Stimulated activated CD4-positive, alpha-beta T cell treated with anti-CD3 and anti-CD28 coated beads, TNF-alpha, amount 100 ng/mL, for 24 hours (primary cell): Measurements from ENCODE around the gene PCSK5.
"Not testable (repeated sequence)": the region's sequence is repeated elsewhere in the genome, so short reads cannot be mapped to it uniquely, and the experiment has no call there.

ENCODE experiments used
- DNase-seq, 3 experiments: peaks; one replicate each; pipeline ENCODE4 v3.0.0-alpha.2; 2020; ENCODE audit warnings: low read depth in 3 of 3

The PCSK5 gene

DNA sequence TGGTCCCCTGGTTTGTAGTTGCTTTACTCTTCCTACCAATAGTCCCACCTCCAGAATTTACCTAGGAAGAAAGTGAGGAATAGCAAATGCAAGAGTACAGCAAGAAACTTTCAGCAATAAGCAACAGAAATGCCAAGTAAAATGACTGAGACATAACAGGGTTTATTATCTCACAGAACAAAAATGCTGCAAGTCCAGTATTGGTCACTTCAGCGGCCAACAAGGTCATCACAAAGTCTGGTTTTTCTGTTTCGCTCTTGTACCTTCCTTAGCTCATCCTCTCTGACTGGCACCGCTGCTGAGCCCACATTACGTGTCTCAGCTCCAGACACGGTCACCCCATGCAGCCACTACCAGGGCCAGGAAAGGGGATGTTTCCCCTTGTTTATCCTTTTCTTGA lies 421.1 kb downstream of the PCSK5 start:
- no peak for DNase-seq

DNA sequence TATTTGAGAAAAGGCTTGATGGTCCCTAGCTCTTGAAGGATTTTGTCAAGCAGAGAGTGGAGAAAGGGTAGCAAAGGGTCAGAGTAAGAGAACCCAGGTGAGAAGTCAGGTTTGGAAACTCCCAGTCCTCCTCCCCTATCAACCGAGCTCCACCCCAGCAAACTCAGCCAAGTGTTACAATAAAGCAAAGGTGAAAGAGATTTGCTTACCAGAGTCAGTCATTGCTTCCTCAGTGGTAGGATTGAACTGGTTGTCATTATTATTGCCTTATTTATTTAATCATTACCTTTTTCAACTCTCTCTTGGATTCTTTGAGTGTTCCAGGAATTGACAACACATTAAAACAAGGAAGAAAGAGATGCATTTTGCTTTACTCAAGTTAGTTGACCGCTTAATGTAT lies 423.3 kb downstream of the PCSK5 start:
- DNase-seq = no peak

DNA sequence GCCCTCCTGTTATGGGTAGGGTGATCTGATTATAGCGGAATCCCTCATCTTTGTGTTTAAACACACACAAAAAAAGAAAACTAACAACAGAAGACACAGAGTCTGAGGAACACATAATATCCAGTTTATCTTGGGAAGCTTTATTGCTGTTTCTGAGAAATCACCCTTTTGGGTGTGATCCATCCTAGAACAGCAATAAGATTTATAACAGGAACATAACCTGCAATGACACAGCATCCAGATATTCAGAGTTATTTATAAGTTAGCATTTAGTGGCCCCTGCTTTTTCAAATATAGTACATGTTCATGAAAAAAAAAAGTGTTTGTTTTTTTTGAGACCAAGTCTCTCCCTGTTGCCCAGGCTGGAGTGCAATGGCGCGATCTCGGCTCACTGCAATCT lies 423.8 kb downstream of the PCSK5 start:
- no peak for DNase-seq

DNA sequence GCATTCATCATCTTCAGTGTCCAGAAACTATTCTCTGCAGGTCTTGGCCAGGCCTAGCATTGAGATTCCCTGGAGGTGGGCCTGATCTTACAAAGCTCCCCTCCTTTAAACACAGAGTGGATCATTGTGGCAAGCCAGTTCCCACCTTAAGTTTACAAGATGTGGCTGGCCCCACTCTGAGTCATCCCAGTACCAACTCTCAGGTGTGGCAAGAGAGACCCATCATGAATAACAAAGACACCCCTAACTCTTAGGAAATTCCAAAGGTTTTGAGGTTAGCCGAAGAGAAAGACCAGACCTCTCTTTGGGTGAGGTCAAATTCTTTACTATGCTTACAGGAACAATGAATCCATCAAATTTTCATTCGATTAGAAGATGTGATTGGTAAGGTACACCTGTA lies 425.6 kb downstream of the PCSK5 start:
- DNase-seq = no peak

DNA sequence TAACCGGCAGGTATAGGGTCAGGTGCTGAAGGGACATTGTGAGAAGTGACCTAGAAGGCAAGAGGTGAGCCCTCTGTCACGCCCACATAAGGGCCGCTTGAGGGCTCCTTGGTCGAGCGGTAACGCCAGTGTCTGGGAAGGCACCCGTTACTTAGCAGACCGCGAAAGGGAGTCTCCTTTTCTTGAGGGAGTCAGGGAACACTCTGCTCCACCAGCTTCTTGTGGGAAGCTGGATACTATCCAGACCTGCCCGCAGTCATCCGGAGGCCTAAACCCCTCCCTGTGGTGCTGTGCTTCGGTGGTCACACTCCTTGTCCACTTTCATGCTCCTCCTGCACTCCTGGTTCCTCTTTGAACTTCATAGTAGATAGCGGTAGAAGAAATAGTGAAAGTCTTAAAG lies 429.0 kb downstream of the PCSK5 start:
- DNase-seq = not testable (repeated sequence)

DNA sequence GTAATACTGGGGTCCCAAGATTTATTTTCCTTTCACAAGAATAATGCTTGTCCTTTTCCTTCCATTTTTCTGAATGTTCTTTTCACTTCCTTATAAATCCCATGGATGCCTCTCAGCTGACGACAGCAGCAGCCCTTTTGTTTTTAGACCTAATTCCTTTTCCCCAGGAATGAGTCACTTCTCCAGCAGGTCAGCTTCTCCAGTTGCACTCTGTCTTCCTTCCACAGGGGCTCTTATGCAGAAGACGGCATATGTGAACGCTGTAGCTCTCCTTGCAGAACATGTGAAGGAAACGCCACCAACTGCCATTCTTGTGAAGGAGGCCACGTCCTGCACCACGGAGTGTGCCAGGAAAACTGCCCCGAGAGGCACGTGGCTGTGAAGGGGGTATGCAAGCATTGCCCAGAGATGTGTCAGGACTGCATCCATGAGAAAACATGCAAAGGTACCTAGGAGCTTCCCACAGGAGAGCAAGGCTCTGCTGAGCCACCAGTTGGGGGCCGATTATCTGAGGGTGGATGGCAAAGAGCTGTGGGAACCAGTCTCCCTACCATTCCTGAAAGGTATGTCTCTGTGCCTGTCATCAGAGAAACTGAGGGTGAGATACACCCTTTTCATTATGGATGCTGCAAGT lies 430.8 kb downstream of the PCSK5 start:
- no peak for DNase-seq

DNA sequence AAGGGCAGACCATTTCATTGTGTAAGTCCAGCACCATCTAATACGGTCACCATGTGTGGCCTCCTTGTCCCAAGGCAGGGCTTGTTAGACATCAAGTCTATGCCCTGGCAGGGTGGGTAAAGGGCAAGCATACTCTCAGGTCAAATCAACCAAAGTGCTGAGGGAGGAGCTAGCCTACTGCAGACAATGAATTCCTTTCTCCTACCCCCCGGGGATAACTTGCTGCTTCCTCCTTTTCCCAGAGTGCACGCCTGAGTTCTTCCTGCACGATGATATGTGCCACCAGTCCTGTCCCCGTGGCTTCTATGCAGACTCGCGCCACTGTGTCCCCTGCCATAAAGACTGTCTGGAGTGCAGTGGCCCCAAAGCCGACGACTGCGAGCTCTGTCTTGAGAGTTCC lies 432.3 kb downstream of the PCSK5 start:
- no peak for DNase-seq

- no peak for DNase-seq
Observed at GRCh38 chr9:76323490-76323889, 433.0 kb downstream of the PCSK5 start.

- not testable (repeated sequence) for DNase-seq
Observed at GRCh38 chr9:76324030-76324429, 433.6 kb downstream of the PCSK5 start.

- no peak for DNase-seq
Observed at GRCh38 chr9:76330034-76330433, 439.6 kb downstream of the PCSK5 start.

GRCh38 chr9:76333388-76333787 lies 442.9 kb downstream of the PCSK5 start:
- no peak for DNase-seq

DNA sequence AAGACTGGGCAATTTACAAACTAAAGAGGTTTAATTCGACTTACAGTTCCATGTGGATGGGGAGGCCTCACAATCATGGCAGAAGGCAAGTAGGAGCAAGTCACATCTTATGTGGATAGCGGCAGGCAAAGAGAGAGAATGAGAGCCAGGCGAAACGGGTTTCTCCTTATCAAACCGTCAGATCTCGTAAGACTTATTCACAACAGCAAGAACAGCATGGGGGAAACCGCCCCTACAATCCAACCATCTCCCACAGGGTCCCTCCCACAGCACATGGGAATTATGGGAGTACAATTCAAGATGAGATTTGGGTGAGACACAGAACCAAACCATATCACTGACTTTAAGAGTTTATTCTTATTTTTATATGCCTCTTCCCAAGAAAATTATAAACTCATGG lies 443.5 kb downstream of the PCSK5 start:
- DNase-seq = no peak

- no peak for DNase-seq
Observed at GRCh38 chr9:76336027-76336426, 445.6 kb downstream of the PCSK5 start.

- no peak for DNase-seq
Observed at GRCh38 chr9:76338418-76338817, 447.9 kb downstream of the PCSK5 start.

- no peak for DNase-seq
Observed at GRCh38 chr9:76341616-76342015, 451.1 kb downstream of the PCSK5 start.

DNA sequence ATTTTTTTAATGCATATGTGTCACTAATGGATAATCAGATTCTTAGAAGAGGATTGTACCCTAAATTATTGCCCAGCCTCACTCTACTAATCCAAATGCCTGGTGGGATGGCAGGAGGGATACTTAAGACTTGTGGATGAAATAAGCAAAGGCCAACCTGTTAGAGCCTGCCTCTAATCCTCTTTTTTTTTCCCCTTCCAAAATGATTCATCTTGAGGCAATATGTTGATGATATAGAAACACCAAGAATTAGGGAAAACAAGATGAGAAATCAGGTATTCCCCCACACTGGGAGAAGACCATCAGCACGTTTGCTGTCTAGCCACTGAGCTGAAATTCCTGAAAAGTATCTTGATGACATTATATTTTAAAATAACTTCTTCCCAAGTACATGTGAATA lies 451.7 kb downstream of the PCSK5 start:
- no peak for DNase-seq

DNA sequence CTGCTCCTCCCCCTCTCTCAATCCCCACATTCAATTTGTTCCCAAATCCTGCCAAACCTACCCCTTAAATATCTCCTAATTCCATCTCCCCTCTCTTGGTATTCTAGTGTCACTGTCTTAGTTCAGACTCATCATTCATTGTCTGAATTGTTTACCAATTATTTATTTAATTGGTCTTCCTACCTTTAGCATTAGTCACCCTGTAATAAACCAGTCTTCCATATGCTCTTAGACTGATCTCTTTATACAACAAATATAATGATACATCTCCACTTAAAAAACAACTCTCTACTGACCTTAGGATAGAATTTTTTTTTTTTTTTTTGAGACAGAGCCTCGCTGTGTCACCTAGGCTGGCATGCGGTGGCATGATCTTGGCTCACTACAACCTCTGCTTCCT lies 452.4 kb downstream of the PCSK5 start:
- DNase-seq = no peak

DNA sequence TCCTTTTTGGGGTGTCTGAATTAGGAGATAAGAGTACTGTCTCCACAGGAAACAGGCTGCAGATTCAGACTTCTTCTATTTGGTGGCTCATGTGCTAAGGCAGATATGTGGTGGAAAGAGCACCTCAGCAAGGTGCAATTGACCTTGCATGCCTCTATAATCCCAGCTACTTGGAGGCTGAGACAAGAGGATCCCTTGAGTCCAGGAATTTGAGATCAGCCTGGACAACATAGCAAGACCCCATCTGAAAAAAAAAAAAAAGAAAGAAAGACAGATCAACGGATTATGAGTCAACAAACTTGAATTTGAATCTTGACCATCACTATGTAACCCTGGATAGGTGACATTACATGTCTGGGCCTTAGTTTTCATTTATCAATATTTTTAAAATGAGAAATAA lies 459.4 kb downstream of the PCSK5 start:
- DNase-seq = no peak

DNA sequence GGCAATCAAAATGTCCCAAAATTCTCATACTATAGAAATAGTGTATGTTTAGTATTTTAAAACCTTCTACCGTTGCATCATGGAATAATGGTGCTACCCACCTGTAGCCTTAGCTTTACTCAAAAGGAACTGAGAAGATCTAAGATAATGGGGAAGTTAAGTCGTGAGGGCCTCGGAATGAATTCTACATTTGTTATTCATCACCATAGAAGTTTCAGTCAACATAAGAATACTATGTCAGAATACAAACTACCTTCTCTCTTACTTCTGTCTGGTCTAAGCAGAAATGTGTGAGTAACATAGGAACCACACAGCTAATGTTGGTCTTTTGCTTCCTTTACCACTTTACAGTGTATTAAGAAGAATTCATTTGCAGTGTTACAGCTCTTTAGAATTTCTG lies 460.5 kb downstream of the PCSK5 start:
- DNase-seq = no peak

DNA sequence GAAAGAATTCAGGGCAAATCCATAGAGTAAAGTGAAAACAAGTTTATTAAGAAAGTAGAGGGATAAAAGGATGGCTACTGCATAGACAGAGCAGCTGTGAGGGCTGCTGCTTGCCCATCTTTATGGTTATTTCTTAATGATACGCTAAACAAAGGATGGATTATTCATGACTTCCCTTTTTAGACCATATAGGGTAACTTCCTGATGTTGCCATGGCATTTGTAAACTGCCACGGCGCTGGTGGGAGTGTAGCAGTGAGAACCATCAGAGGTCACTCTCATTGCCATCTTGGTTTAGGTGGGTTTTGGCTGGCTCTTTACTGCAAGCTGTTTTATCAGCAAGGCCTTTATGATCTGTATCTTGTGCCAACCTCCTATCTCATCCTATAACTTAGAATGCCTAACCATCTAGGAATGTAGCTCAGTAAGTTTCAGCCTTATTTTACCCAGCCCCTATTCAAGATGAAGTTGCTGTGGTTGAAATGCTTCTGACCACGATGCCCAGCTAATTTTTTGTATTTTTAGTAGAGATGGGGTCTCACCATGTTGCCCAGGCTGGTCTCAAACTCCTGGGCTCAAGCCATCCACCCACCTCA lies 461.6 kb downstream of the PCSK5 start:
- no peak for DNase-seq

DNA sequence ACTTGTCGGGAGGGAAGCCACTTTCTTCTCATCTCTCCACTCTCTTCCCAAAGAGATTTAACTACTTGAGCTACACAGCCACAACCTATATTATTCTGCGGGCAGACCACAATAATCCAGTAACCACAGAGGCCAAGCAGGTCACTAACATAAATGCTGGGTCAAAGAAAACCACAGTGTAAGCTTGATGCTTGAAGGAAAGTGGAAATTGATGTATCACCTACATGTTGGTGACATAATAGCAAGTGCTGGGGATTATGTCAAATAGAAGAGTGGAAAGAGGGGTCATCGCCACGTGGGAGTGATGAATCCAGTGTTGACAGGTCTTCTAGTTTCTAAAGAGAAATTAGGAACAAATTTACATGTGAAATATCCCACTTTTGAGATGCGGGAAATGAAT lies 462.8 kb downstream of the PCSK5 start:
- no peak for DNase-seq

DNA sequence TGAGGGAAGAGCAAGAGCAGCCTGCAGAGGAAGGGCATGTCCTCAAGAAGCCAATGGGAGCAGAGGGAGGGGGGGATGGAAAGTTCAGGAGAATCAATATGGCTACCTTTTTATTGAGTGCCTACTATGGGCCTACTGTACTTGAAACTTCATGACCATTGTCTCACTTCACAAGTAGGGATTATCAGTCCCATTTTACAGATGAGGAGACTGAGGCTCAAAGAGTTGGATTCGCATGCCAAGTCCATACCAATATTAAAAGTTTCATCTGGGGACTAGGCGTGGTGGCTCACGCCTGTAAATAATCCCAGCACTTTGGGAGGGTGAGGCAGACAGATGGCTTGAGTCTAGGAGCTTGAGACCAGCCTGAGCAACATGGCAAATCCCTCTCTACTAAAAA lies 463.7 kb downstream of the PCSK5 start:
- DNase-seq = no peak

- DNase-seq = no peak
Observed at GRCh38 chr9:76355886-76356285, 465.4 kb downstream of the PCSK5 start.

DNA sequence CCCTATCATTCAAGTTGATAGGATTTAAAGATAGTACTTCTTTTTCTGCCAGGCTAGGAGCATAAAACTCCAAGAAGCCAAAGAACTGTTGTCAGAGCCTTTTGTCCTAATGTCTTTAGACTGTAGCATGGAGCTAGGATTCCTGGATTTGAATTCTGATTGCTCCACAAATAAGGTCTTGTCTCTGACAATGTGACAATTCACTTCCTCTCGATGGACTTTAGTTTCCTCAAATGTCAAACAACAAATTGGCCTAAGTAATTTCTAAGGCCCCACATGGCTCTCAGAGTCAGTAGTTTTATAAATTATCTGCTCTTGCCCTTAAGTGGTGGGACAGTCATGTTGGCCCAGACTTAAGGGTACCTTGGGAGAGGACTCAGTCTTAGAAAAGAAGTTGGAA lies 467.1 kb downstream of the PCSK5 start:
- no peak for DNase-seq
